GM19468 (cell line): ENCODE results near the gene PSAP.

ENCODE experiments used
- ATAC-seq: cut with Tn5 transposase; IDR thresholded peaks from one replicate; pipeline ENCODE4 v1.9.1; 2021; ENCODE audit warnings: mild to moderate bottlenecking, moderate library complexity, moderate number of reproducible peaks; ENCODE audit not compliant: unreplicated experiment; ENCODE audit errors: extremely low read depth

The PSAP gene

GRCh38 chr10:71812016-71812912 lies 38.8 kb downstream of the PSAP start:
- no peak for ATAC-seq

- ATAC-seq = no peak
Observed at GRCh38 chr10:71811351-71811750, 39.7 kb downstream of the PSAP start.

DNA sequence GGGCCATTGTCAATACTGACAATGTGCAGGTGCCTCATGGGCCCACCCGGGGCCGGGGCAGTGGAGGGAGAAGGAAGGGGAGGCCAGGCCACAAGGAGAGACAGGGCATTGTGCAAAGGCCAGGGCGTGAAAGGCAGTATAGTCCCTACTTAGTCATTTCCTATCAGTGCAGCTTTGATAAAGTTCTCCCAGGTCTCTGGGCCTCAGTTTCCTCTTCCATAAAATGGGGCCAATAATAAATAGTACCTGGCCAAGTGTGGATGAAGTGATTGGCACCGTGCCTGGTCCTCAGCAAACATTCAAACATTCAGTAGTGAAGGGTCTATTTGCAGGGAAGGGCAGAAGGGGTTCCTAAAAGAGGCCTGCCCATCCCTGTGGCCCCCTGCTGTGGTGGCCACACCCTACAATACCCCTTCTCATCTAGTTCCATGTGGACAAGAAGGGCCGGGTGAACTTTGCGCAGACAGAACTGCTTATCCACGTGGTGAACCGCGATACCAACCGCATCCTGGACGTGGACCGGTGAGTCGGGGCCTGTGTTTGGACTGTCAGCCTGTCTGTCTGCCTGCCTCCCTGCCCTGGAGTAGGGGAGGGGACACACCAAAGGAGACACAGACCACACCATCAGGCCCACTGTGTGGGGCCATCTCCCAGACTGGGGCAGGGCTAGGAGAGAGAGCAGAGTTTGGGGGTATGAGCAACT lies 40.9 kb downstream of the PSAP start:
- no peak for ATAC-seq

GRCh38 chr10:71809628-71810027 lies 41.4 kb downstream of the PSAP start:
- no peak for ATAC-seq

DNA sequence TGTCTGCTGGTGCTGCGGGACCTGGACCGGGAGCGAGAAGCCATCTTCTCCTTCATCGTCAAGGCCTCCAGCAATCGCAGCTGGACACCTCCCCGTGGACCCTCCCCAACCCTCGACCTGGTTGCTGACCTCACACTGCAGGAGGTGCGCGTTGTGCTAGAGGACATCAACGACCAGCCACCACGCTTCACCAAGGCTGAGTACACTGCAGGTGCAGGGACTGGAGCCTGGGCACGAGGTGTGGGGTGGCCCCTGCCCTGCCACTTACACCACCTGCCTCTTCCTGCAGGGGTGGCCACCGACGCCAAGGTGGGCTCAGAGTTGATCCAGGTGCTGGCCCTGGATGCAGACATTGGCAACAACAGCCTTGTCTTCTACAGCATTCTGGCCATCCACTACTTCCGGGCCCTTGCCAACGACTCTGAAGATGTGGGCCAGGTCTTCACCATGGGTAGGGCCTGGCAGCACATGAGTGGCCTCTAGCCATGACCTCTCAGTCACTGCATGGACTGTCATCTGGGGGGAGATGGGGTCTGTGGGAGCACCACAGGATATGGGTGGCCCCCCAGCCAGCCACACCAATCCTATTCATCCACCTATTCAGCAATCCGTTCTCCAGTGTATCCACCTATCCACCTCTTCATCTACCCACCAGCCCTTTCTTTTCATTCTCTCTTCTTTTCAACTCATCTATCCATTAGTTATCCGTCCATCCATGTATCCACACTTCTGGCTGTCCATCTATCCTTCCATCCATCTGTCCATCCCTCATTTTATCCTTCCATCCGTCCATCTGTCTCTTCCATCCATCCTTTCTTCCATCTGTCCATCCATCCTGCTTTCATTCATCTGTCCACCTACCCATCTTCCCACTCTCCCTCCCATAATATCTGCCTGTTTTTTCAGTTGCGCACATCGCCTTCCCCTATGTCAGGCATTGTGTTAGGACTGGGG lies 43.2 kb downstream of the PSAP start:
- no peak for ATAC-seq

GRCh38 chr10:71806704-71807556 lies 44.1 kb downstream of the PSAP start:
- no peak for ATAC-seq

DNA sequence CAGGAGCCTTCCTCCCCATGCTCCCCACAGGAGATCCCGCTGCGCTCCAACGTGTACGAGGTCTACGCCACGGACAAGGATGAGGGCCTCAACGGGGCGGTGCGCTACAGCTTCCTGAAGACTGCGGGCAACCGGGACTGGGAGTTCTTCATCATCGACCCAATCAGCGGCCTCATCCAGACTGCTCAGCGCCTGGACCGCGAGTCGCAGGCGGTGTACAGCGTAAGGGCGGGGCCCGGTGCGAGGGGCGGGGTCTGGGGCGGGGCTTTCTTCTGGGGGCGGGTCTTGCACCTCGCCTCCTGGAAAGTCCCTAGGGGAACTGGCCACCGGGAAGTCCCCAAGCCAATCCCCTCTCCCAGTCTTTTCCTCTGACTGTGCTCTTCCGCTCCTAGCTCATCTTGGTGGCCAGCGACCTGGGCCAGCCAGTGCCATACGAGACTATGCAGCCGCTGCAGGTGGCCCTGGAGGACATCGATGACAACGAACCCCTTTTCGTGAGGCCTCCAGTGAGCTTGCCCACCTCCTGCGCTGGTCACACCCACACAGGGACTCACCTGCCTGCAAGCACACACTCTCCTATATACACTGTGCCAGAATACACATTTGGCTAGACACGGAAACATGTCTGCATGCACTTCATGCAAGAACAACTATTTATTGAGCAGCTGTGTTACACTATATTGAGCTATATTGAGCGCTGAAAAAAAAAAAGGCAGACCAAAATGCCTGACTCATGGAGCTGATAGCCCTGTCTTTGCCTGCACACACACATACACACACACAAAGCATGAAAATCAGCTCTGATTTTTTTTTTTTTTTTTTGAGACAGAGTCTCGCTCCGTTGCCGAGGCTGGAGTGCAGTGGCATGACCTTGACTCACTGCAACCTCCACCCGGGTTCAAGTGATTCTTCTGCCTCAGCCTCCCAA lies 45.0 kb downstream of the PSAP start:
- no peak for ATAC-seq

DNA sequence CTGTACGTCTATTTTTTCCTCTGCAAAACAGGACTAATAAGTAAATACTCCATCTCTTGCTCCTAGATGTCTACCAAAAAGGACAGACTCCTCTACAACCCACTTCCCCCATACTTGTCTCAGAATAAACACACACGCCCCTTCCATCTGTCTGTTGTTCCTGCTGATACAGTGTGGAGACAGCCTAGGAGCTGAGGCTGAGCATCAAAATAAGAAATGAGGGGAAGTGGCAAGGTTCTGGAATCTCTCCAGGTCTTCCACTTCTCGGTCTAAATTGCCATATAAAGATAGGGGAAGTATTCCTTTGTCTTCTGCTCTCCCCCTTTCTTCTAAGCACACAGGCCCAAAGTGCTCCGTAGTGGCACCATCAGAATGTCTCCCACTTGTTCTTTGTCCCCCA lies 47.0 kb downstream of the PSAP start:
- no peak for ATAC-seq

- no peak for ATAC-seq
Observed at GRCh38 chr10:71802715-71803488, 48.1 kb downstream of the PSAP start.

DNA sequence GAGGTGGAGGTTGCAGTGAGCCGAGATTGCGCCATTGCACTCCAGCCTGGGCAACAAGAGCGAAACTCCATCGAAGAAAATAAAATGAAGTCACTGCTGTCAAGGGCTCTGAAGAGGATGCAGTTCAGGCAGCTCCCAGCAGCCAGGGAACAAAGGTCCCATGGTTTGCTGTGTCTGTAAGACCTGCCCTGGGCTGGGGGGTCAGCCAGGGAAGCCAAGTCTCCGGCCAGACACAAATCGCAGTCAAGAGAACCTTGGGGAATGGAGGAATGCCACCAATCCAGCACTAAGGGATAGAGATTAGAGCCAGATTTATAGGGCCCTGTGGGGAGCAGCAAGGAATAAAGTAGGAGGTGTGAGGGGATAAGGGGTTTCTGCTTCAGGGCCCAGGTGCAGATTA lies 48.8 kb downstream of the PSAP start:
- ATAC-seq = no peak

DNA sequence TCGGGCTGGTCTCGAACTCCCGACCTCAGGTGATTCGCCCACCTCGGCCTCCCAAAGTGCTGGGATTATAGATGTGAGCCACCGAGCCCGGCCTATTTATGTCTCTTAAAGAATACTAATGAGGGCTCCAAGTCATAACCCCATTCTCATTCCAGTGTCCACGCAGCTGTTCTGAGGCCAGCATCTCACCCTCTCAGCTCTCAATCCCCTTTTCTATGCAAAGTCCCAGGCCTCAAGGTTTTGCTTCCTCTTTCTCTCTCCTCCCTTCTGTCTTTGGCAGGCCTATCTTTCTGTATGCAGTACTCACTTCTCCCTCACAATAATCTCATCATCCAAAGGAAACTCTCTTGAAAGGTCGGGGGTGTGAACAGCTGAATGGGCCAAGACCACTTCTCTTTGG lies 49.7 kb downstream of the PSAP start:
- ATAC-seq = peak; percentile 86

GRCh38 chr10:71799608-71800453 lies 51.2 kb downstream of the PSAP start:
- ATAC-seq = no peak

GRCh38 chr10:71799112-71799511 lies 51.9 kb downstream of the PSAP start:
- no peak for ATAC-seq

DNA sequence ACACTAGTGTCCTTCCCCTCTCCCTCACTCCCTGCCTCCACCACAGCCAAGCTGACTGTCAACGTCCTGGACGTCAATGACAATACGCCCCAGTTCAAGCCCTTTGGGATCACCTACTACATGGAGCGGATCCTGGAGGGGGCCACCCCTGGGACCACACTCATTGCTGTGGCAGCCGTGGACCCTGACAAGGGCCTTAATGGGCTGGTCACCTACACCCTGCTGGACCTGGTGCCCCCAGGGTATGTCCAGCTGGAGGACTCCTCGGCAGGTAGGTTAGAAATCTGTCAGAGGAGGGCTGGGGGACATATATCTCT lies 52.8 kb downstream of the PSAP start:
- no peak for ATAC-seq

DNA sequence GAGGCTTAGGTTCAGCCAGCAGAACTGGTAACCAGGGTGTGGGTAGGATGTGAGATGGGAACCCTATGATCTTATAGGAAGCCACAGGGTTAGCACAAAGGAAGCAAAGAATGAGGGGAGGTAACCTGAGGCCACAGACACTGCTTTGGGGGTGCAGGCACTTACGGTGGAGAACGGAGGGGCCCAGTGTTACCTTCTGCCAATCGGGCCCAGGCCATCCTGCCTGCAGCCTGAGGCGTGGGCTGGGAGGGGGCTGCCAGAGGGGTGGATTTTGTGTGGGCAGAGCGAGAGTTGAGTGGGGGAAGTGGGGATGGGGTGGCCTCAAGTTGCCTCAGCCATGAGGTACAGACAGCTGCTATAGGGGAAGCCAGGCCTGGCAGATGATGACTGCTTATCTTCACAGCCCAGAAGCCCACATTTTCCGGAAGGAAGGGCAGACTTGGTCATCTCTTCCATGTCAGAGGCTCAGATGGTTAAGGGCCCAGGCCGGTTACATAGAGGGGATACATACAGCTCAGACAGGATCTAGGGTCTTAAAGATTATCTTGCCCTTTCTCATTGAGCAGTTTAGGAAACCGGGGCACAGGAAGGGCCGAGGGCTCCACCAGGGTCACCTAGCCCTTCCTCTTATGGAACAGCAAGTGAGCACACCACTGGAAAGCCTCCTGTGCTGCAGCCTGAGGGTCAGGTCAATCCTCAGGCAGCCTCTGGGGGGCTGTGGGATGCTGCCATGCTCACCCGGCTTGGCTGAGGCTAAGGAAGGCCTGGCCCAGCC lies 53.3 kb downstream of the PSAP start:
- no peak for ATAC-seq

DNA sequence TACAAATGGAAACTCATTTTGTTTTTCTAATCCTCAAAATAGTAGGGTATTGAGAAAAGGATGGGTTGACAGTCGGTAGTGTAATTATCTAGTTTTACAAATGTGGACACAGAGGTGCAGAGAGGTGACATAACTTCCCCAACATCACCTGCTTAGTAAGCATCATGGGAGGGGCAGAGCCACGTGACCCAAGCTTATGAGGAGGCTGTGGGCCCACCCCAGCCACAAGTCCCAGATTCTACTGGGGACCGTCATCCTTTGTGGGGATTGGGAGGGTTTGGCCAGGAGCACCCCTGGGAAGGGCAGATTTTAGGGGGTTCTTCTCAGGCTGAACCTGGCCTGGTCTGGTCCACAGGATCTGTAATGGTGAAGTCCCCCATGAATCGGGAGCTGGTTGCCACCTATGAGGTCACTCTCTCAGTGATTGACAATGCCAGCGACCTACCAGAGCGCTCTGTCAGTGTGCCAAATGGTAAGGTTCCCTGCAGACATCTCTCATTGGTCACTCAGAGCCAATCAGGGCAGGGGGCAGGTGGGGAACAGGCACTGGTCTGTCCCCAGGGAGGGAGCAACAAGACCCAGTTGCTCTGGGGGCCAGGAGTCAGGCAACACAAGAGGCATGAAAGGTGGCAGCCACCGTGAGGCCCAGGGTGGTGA lies 54.2 kb downstream of the PSAP start:
- no peak for ATAC-seq
